Stromal cell of bone marrow (primary cell): ENCODE measurements around the gene ZBTB21.
"Not testable (repeated sequence)": the region's sequence is repeated elsewhere in the genome, so short reads cannot be mapped to it uniquely, and the experiment has no call there.

Experiments
- DNase-seq: peaks from one replicate; pipeline ENCODE4 v3.0.0-alpha.2; 2012; ENCODE audit warnings: low read depth

Gene ZBTB21

DNA sequence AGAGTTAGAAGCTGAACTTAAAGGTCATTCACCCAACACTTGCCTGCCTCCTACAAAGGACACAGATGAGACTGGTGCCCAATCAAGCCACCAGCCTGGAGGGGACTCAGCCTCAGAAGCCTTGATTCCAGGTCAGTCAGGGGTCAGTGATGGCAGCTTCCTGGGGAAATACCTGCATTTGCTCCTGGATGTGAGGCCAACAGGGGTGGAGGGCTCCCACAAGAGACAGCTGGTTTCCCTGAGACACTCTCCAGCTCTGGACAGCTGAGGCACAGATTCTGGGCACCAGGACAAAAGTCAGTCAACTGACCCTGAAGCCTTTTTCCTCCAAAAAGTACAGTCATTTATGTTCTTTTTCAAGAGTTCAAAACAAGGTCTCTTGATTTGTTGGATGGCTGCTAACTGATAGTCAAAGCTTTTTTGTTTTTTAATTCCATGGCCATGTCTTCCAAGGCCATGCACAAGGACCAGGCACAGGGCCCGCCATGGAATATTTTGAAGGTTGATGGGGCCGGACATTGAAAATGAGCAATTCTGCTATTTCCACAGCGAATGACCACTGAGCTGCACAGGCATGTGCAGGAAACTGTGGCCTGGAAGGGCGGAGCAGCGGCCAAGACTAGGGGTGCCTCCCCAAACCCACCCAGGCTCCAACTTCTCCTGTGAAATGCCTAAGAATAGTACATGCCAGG lies 58.1 kb downstream of the ZBTB21 start:
- DNase-seq: no peak

GRCh38 chr21:41950941-41951351 lies 59.2 kb downstream of the ZBTB21 start:
- no peak for DNase-seq

DNA sequence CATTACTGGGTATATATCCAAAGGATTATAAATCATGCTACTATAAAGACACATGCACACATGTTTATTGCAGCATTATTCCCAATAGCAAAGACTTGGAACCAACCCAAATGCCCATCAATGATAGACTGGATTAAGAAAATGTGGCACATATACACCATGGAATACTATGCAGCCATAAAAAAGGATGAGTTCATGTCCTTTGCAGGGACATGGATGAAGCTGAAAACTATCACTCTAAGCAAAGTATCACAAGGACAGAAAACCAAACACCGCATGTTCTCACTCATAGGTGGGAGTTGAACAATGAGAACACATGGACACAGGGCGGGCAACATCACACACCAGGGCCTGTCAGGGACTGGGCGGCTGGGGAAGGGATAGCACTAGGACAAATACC lies 60.5 kb downstream of the ZBTB21 start:
- DNase-seq: not testable (repeated sequence)

DNA sequence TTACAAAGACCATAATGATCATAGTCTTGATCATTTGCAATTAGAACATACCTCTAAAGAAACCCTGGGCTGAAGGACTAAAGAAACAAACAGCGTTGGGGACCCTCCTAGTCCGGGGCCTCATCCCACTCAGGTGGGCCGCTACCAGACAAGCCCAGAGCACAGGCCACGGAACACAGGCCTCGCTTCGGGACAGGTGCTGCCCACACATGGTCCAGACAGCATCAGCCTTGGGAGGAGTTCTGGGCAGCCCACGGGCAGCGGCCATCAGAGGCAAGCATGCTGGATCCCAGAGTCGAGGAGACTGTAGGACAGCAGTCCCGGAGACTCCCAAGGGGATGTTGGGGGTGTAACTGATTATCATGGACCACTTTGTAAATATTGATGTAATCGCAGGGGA lies 61.3 kb downstream of the ZBTB21 start:
- DNase-seq: no peak

- no peak for DNase-seq
These were observed 61.9 kb downstream of the ZBTB21 start for GRCh38 chr21:41948078-41948895.

- no peak for DNase-seq
These were observed 64.2 kb downstream of the ZBTB21 start for GRCh38 chr21:41945982-41946381.

GRCh38 chr21:41943851-41944250 lies 66.3 kb downstream of the ZBTB21 start:
- no peak for DNase-seq

DNA sequence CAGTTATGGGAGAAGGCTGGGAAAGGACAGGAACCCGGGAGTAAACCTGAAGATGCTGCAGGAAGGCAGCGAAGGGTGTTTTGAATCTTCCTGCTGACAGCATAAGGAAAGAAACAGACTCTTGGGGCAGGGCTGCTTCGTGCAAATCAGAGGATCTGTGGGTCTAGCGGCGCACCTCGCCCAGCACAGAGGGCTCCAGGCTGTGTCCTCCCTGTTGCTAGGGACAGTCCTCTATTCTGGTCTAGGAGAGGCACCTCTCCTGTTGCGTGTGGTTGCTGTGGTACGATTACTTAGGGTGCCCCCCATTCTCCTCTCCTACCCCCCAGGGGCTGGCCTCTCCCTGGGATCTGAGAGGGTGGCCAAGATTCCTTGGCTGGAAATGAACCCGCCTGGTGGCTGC lies 67.7 kb downstream of the ZBTB21 start:
- no peak for DNase-seq

DNA sequence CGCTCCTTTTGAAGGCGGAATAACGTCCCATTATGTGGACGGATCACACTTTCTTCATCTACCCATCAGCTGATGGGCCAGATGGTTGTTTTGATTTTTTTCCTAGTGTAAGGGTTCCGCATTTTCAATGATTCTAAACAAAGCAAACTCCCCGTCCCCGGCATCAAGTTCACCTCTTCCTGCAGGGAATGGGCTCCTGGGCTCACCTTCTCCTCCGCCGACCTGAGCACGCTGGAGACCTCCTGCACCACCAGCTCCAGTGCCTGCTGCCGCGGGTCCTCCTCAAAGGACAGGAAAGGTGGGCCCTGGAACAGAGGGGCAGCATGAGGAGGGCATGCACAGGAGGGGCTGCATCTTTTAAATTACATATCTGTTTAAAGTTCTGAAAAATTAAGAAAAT lies 68.2 kb downstream of the ZBTB21 start:
- DNase-seq: no peak

DNA sequence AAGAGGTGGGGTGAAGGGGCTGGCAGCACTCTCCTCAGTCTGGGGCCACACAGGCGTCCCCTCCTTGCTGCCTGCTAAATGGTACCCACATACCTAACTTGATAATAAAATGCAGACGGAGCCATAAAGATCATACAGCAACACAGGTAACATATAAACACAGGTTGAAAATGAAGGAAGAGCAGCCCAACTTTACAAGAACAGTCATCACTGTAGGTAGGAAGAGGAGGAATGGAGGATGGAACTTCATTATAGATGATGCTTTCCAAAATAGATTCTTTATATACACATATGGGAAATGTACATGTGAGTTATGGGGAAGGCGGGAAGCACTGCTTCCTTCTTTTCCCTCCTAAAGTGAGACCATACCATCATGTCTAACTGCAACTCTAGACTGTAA lies 69.7 kb downstream of the ZBTB21 start:
- no peak for DNase-seq

- no peak for DNase-seq
These were observed 70.8 kb downstream of the ZBTB21 start for GRCh38 chr21:41939391-41939790.
